Glomerular endothelial cell (primary cell): ENCODE measurements around the gene TRIM33. TPM values are rescaled to one million over a fixed set of nuclear protein-coding genes. Genes with fewer than 3 reads are reported as not detected.
"Not testable (repeated sequence)": the region's sequence is repeated elsewhere in the genome, so short reads cannot be mapped to it uniquely, and the experiment has no call there.

Experiments
- DNase-seq: peaks from one replicate; pipeline ENCODE4 v3.0.0-alpha.2; 2011; ENCODE audit warnings: low read depth, low spot score; ENCODE audit errors: extremely low read depth
- total RNA-seq: library from RNA; depleted of rRNA; stranded (reverse); fragments of >200 nt; gene quantifications from 2 replicates; pipeline ENCODE4 v1.2.3, GENCODE V29; 2015

The TRIM33 gene
- total RNA-seq, 1 donor from 2014 or later = 27.0 TPM

DNA sequence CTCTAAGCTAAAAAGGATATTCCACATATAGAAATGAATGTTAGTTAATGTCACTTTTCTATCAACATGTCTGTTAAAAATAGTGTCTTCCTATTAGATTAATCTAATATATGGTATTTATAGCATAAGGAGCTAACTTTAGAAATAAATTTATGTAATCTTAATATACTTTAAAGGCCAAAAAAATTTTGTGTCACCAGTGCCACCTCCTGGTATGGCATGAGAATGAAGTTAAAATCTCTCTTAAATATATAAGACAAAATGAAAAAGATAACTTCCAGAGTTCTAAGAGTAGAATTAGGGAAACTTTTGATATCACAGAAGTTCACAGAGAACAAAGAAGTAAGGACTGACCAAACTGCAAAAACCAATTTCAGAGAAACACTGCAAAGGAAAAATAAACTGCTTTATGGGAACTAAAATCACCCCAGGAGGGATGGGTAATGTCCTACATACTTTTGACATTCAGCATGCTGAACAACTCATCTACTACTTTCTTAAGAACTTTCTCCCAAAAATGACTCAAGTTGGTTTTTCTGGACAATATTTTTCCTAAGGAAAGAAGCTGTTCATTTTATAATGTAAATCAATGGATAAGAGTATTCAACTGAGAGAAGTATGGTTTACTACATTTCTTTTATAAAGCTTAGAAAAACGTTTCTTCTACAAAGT lies 82.8 kb downstream of the TRIM33 start:
- DNase-seq = no peak

DNA sequence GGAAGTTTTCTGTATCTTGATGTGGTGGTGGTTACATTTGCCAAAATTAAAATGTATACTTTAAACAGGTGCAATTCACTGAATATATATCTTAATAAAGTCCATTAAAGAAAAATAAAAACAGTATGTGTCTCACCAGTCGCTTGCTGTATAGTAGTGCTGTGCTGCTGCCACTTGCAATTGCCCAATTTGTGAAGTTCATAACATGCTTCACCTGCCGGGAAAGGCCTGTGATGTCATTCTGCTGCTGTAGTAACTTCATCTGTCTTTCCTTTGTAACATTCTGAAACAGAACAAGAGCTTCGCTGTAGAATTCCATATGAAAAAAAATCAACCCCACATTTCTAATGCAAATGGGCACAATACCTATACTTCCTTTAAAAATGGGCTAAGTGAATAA lies 83.4 kb downstream of the TRIM33 start:
- no peak for DNase-seq

- DNase-seq = no peak
These were observed 87.5 kb downstream of the TRIM33 start for GRCh38 chr1:114423455-114423854.

DNA sequence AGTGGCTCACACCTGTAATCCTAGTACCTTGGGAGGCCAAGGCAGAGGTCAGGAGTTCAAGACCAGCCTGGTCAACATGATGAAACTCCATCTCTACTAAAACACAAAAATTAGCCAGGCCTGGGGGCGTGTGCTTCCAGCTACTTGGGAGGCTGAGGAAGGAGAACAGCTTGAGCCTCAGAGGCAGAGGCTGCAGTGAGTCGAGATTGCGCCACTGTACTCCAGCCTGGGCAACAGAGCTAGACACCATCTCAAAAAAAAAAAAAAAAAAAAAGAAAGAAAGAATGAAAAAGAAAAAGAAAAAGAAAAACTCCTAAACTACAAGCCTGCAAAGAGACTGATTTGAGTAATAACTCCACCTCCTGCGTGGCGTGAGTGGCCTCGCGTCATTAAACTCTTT lies 92.1 kb downstream of the TRIM33 start:
- not testable (repeated sequence) for DNase-seq

- DNase-seq = no peak
These were observed 113.4 kb downstream of the TRIM33 start for GRCh38 chr1:114397601-114398000.

GRCh38 chr1:114395863-114396262 lies 115.1 kb downstream of the TRIM33 start:
- no peak for DNase-seq

GRCh38 chr1:114390960-114391359 lies 120.0 kb downstream of the TRIM33 start:
- DNase-seq = no peak

DNA sequence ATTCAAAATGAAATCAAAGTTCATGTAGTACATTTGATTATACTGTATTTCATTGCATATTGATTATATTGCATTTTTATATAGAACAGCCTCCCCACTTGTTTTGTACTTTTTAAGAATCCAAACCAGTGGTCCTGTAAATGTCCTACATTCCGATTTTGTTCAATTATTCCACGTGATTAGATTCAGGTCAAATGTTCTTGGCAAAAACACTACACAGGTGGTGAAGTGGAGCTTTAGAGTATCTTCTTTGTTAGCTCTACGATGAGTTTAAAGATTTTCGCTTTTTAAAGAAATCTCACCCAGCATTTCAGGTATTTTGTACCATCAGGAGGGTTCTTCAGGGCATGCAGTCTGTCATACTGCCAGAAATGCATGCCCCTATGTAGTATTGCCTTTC lies 120.6 kb downstream of the TRIM33 start:
- no peak for DNase-seq

DNA sequence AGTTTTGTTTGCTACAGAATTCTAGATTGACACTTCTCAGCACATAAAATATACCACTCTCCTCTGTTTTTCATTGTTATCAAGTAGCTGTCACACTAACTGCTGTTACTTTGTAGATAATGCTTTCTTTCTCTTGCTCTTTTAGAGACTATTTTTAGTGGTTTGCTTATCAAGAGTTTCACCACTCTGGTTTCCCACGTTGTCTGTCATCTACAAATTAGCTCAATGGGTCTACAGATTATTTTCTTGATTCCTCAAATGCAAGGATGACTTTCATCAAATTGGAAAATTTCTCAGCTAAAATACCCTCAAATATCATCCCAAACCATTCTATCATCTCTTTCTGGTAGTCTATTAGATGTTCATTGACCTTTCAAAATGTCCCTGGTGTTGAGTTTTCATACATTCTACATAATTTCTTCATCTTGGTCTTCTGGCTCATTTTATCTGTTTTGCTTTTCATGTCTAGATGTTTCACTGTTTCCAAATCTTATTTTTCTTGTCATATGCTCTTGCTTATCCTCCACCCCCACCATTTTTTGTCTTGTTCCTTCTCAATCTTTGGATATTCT lies 122.5 kb downstream of the TRIM33 start:
- no peak for DNase-seq

GRCh38 chr1:114387585-114387984 lies 123.4 kb downstream of the TRIM33 start:
- not testable (repeated sequence) for DNase-seq

- no peak for DNase-seq
These were observed 124.0 kb downstream of the TRIM33 start for GRCh38 chr1:114387010-114387360.

DNA sequence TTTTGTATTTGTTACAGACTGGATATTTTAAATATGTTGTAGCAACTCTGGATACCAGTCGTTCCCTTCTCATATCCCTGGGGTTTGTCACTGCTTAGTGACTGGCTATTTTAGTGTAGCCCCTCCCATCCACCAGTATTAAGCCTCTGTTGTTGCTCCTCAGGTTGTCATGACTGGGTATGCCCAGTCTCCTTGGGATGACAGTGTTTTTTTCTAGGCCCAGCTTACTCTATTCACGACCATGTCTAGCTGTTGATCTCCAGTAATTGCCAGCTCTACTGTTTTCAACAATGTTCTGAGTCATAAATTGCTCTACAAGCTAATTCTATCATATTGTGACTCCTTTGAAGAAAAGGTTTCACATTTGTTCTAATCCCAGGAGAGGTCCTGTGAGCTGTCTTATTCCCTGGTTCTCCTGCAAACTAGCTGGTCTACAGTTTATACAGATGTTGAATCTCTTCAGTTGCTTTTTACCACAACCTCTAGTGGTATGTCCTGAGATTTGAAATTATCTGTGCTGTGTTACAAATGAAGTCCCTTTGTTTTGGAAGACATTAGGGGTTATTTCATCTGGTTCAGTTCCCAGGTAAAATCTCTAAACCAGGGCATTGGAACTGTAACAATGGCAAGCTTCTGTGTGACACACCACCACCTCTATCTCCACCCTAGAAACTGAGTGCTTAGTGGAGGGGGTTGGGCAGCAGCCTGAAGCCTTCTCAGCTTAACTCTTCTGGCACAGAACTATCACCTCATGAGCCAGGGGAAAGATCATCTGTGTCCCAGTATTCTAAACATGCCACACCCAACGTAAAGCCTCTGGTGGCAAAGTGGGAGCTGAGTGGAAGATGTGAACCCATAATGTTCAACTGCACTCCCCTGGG lies 124.6 kb downstream of the TRIM33 start:
- DNase-seq = no peak

GRCh38 chr1:114384922-114385321 lies 126.1 kb downstream of the TRIM33 start:
- no peak for DNase-seq

DNA sequence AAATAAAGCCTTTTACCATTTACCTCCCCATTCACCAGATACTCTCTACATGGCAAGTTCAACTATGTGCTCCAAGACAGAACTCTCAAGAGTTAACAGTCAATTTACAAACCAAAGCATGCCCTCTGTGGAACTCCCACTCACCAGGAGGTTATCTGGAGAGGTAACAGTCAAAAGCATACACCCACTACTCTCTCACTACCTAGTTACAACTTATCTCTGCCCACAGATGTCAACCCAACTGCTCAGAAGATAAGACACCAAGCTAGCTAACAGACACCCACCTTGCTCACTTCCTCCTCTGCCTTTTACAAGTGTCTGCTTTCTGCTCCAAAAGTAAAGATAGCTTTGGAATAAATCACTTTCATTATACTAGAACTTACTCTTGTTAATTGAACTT lies 131.0 kb downstream of the TRIM33 start:
- DNase-seq = no peak

GRCh38 chr1:114379358-114379757 lies 131.6 kb downstream of the TRIM33 start:
- no peak for DNase-seq

DNA sequence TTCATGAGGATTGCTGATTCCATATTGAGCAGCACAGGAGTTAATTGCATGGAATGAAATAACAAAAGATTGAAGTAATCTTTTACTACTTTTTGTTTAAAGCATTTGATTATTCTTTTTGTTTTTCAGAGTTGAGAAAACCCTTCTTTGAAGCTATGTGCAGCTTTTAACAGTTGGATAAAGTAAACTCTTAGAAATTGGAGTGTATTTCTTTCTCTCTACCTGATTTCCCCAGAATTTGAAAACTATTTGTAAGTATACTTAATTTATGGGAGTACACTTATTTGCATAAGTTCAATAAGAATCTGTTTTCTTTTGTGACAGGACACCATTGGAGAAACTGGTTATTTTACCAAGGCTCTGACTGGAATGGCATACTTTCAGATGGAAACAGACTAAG lies 133.6 kb downstream of the TRIM33 start:
- DNase-seq = no peak

DNA sequence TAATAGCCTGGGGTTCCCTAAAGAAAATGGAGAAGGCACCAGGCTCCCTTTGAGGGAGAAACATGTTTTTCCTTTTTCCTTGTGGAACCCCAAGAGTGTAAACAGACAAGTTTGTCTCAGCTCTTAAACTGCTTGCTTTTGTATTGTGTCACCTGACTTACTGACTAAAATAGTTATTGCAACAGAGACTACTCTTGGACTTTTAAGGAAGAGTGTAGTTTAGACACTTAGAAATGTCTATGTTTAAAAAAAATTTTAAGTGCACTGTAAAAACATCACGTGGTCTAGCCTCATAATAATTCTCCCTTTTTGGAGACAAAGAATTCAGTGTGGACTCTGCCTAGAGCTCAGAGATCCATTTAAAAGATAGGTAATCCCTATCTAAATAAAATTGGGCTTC lies 141.1 kb downstream of the TRIM33 start:
- DNase-seq = no peak

DNA sequence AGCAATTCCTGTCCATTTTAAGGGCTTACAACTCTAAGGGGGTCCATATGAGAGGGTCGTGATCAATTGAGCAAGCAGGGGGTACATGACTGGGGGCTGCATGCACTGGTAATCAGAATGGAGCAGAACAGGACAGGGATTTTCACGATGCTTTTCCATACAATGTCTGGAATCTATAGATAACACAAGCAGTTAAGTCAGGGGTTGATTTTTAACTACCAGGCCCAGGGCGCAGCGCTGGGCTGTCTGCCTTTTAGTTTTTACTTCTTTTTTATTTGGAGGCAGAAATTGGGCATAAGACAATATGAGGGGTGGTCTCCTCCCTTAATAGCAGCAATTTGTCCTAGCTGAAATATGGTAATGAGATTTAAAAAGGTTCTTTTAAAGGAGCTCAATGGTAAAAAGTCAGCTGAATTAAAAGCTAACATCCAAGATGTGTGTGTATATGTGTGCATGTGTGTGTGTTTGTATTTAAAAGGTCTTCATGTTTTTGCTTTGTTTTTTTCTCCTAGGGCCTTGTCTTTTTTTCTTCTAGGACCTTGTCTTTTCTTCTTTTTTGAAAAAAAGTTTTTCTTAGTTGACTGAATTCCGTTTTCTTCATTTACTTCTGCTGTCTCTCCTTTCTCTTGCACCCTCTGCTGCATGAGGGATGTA lies 141.6 kb downstream of the TRIM33 start:
- DNase-seq = not testable (repeated sequence)

DNA sequence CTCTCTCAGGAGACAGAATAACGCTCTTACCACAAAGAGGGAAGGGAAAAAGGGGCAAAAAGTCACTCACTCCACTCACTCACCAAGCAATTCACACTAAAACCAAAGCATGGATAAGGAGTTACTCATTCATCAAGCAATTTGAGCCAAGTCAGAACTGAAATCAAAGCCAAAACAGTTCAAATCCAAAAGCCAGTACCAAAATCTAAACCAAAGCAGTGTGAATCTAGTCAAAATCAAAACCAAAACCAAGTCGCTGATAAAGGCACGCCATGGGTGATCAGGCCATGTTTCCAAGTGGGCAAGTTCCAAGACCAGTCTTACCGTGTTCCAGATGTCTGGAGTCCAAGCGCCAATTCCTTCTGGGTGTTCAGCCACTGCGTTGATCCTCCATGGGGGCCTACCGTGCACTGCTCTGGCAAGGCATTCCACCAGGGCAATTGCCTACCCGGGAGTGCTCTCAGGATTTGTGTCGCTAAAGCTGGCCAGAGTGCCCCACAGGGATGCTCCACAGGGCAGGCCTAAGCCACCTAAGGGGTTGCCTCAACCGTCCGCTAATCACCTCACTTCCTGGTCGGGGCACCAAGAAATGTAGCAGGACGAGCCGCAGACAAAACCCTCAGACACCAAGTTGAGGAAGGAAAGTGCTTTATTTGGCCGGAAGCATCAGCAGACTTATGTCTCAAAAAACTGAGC lies 142.3 kb downstream of the TRIM33 start:
- no peak for DNase-seq

DNA sequence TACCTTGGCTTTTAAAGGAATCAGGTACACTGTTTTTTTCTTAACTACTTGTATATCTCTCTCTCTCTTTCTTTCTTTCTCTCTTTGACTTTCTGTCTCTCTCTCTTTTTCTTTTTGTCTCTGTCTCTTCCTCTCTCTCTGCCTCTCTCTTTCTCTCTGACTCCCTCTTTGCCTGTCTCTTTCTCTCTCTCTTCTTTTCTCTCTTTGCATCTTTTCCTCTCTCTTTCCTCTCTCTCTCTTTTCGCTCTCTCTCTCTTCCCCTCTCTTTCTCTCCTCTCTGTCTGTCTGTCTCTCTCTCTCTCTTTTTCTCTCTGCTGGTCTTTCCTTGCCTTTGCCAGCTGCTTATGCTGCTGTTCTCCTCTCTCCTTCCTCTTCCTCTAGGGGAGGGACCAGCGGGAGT lies 143.2 kb downstream of the TRIM33 start:
- DNase-seq = no peak

DNA sequence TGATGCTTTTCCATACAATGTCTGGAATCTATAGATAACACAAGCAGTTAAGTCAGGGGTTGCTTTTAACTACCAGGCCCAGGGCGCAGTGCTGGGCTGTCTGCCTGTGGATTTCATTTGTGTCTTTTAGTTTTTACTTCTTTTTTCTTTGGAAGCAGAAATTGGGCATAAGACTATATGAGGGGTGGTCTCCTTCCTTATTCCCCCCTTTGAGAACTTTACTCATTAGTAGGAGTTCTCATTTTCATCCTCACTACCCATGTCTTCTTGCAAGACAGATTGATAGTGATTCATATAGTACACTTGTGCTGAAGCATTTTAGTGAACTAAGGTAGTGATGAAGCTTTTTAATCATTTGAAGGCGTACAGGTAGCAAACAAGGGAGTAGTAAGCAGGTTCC lies 147.8 kb downstream of the TRIM33 start:
- DNase-seq = not testable (repeated sequence)
